ENCODE results near the gene COQ5. TPM values are rescaled to one million over a fixed set of nuclear protein-coding genes. Genes with fewer than 3 reads are reported as not detected.

COQ5 gene
- total RNA-seq, 3 donors from 2014 or later = 22.8 to 30.0 (median 29.5) TPM

DNA sequence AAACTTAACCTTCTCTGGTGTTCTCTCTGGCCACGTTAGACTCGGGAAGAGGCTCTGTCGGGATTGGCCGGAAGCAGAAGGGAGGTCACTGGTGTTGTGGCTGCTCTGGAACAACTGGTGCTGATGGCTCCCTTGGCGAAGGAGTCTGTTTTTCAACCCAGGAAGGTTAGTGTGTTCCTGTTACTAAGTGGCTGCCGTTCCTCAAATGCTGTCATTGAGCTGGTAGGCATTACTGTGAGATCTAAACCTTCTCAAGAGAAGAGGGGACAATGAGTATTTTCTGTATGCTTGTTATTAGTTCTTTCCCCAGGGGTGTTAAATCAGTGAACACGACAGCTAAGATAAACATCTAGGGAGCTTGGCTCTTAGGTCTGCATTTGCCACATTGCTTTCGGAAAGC, 33.9 kb upstream of the COQ5 start:
- H3K36me3 ChIP-seq (ENCODE audit: low read depth) = peaks cover 26% of the 10 kb centered on the region
- DNase-seq (no peak), ATAC-seq (no peak)
- no peaks in the 10 kb centered on the region for H3K9me3 ChIP-seq
- no peaks in the 10 kb centered on the region for H3K4me1 ChIP-seq (ENCODE audit: low read depth)
- intact Hi-C loops (cut with DNase I, micrococcal nuclease) = no loop called here
- H3K4me3 ChIP-seq = no peak overlapping the region
- TF ChIP-seq, protein P1, sequence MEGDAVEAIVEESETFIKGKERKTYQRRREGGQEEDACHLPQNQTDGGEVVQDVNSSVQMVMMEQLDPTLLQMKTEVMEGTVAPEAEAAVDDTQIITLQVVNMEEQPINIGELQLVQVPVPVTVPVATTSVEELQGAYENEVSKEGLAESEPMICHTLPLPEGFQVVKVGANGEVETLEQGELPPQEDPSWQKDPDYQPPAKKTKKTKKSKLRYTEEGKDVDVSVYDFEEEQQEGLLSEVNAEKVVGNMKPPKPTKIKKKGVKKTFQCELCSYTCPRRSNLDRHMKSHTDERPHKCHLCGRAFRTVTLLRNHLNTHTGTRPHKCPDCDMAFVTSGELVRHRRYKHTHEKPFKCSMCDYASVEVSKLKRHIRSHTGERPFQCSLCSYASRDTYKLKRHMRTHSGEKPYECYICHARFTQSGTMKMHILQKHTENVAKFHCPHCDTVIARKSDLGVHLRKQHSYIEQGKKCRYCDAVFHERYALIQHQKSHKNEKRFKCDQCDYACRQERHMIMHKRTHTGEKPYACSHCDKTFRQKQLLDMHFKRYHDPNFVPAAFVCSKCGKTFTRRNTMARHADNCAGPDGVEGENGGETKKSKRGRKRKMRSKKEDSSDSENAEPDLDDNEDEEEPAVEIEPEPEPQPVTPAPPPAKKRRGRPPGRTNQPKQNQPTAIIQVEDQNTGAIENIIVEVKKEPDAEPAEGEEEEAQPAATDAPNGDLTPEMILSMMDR (IDR thresholded peaks at IDR 0.05) = no peak

DNA sequence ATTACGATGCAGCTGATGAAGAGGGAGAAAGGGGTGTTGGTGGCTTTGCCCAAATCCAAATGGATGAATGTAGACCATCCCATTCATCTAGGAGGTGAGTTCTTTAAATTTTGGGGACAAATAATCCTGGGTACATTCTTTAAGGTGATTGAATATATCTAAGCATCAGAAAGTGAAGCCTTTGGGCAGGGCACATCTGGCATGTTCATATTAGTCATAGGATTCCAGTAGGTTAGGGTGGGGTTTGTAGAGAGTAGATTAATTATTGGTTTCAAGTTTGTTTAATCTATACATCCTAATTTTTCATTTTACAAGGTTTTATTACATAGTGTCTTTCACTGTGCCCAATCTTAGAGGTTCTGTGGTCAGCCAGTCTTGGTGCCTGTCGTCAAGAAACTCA, 28.6 kb upstream of the COQ5 start:
- H3K4me1 ChIP-seq (ENCODE audit: low read depth) = peaks cover 1% of the 10 kb centered on the region
- intact Hi-C loops (cut with DNase I, micrococcal nuclease) = no loop called here
- no peak for ATAC-seq
- no peak for DNase-seq
- H3K9me3 ChIP-seq = no peaks in the 10 kb centered on the region
- no peak overlapping the region for H3K4me3 ChIP-seq
- TF ChIP-seq, protein P1 (IDR thresholded peaks at IDR 0.05) = no peak
- peaks cover 4% of the 10 kb centered on the region for H3K36me3 ChIP-seq (ENCODE audit: low read depth)

DNA sequence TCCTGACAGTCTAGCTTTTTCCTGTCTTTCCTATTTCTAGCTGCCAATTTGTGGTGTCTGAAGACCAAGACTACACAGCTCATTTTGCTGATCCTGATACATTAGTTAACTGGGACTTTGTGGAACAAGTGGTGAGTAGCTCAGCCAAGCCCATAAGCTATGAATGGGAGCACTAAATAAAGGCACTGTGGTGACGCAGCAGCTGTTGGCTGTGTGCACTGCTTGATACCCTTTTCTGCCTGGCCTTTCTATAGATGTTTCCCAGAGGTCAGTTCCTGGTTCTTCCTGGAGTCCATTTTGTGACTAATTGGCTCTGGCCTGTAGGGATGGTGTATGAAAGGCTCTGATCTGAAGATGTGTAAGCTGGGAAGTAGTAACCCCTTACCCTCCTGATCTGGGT, 25.7 kb upstream of the COQ5 start:
- ATAC-seq (no peak), DNase-seq (no peak)
- H3K36me3 ChIP-seq (ENCODE audit: low read depth) = peaks cover 4% of the 10 kb centered on the region
- peaks cover 26% of the 10 kb centered on the region for H3K4me1 ChIP-seq (ENCODE audit: low read depth)
- TF ChIP-seq, protein P1 (IDR thresholded peaks at IDR 0.05) = no peak
- no peak overlapping the region for H3K4me3 ChIP-seq
- intact Hi-C loops (cut with DNase I, micrococcal nuclease) = no loop called here
- no peaks in the 10 kb centered on the region for H3K9me3 ChIP-seq

DNA sequence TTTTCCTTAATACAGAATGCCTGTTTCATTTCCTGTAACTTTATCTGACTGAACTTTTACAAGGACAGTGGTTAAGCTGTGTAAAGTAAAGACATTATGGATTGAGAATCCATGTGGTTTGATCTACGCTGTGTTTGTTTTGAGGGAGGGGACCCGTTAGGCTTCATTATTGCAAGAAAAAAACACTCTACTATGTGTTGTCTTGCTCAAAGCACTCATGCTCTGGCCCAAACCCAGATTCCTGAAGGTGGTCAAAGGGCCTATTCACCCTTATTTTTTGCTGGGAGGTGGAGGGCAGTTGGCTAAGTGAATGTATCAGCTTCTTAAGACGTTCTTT, 17.1 kb upstream of the COQ5 start:
- Histone ChIP-seq H3K9me3 (no peaks in the 10 kb centered on the region), H3K36me3 (ENCODE audit: low read depth) (no peaks in the 10 kb centered on the region), H3K4me1 (ENCODE audit: low read depth) (peaks cover 57% of the 10 kb centered on the region), H3K4me3 (no peak overlapping the region)
- DNase-seq (no peak), ATAC-seq (peak; percentile 71)
- intact Hi-C loops (cut with DNase I, micrococcal nuclease) = no loop called here
- TF ChIP-seq, protein P1 (IDR thresholded peaks at IDR 0.05) = no peak

DNA sequence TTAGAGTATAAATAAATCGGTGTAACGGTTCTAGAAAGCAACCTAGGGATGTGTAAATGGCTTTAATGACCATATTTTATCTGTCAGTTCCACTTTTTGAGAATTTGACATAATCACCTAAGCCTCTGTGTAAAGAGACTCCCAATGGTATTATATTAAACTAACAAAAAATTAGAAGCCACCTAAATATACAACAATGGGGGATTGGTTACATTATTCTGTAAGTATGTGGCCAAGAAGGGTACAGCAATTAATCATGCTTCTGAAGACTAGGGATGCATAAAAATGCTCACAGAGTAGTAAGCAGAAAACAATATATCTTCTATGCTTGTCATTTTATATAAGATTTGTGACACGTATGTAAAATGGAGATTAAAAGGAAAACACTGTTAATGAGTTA, 15.7 kb upstream of the COQ5 start:
- TF ChIP-seq, protein P1 (IDR thresholded peaks at IDR 0.05) = no peak
- intact Hi-C loops (cut with DNase I, micrococcal nuclease) = no loop called here
- no peaks in the 10 kb centered on the region for H3K36me3 ChIP-seq (ENCODE audit: low read depth)
- H3K4me3 ChIP-seq = no peak overlapping the region
- H3K9me3 ChIP-seq = no peaks in the 10 kb centered on the region
- DNase-seq (no peak), ATAC-seq (no peak)
- peaks cover 58% of the 10 kb centered on the region for H3K4me1 ChIP-seq (ENCODE audit: low read depth)

DNA sequence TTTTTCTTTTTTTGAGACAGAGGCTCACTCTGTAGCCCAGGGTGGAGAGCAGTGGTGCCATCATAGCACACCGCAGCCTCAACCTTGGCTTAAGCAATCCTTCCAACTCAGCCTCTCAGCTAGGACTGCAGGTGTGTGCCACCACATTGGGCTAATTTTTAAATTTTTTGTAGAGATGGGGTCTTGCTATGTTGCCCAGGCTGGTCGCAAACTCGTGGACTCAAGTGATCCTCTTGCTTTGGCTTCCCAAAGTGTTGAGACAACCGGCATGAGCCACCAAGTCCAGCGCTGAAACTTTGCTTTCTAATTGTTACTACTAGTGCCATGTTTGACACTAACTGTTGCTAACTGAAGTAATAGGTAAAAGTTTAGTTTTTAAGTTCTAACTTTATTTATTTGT, 13.2 kb upstream of the COQ5 start:
- no peaks in the 10 kb centered on the region for H3K9me3 ChIP-seq
- ATAC-seq = no peak

More for the DNA sequence above, 13.2 kb upstream of the COQ5 start:
- Histone ChIP-seq H3K36me3 (ENCODE audit: low read depth) (no peaks in the 10 kb centered on the region), H3K4me3 (no peak overlapping the region), H3K4me1 (ENCODE audit: low read depth) (peaks cover 72% of the 10 kb centered on the region)
- TF ChIP-seq, protein P1 (IDR thresholded peaks at IDR 0.05) = no peak
- no peak for DNase-seq
- intact Hi-C loops (cut with DNase I, micrococcal nuclease) = no loop called here

All from mucosa of descending colon (tissue), 3 donors.